Measurements from ENCODE around the gene STAM. TPM values are rescaled to one million over a fixed set of nuclear protein-coding genes. Genes with fewer than 3 reads are reported as not detected.

The STAM gene
- total RNA-seq, 1 donor from 2014 or later, result 35.4 TPM

GRCh38 chr10:17661510-17661909 is 17.6 kb downstream of the STAM start:
- ATAC-seq (no peak), DNase-seq (no peak)
- Histone ChIP-seq H3K4me3 (no peak overlapping the region), H3K27me3 (no peaks in the 10 kb centered on the region), H3K4me1 (peaks cover 27% of the 10 kb centered on the region), H3K36me3 (peaks cover 23% of the 10 kb centered on the region), H3K27ac (no peak overlapping the region), H3K9me3 (no peaks in the 10 kb centered on the region)
- TF ChIP-seq, protein P1, sequence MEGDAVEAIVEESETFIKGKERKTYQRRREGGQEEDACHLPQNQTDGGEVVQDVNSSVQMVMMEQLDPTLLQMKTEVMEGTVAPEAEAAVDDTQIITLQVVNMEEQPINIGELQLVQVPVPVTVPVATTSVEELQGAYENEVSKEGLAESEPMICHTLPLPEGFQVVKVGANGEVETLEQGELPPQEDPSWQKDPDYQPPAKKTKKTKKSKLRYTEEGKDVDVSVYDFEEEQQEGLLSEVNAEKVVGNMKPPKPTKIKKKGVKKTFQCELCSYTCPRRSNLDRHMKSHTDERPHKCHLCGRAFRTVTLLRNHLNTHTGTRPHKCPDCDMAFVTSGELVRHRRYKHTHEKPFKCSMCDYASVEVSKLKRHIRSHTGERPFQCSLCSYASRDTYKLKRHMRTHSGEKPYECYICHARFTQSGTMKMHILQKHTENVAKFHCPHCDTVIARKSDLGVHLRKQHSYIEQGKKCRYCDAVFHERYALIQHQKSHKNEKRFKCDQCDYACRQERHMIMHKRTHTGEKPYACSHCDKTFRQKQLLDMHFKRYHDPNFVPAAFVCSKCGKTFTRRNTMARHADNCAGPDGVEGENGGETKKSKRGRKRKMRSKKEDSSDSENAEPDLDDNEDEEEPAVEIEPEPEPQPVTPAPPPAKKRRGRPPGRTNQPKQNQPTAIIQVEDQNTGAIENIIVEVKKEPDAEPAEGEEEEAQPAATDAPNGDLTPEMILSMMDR (IDR thresholded peaks at IDR 0.05), result no peak
- intact Hi-C loops (cut with DNase I), result no loop called here

DNA sequence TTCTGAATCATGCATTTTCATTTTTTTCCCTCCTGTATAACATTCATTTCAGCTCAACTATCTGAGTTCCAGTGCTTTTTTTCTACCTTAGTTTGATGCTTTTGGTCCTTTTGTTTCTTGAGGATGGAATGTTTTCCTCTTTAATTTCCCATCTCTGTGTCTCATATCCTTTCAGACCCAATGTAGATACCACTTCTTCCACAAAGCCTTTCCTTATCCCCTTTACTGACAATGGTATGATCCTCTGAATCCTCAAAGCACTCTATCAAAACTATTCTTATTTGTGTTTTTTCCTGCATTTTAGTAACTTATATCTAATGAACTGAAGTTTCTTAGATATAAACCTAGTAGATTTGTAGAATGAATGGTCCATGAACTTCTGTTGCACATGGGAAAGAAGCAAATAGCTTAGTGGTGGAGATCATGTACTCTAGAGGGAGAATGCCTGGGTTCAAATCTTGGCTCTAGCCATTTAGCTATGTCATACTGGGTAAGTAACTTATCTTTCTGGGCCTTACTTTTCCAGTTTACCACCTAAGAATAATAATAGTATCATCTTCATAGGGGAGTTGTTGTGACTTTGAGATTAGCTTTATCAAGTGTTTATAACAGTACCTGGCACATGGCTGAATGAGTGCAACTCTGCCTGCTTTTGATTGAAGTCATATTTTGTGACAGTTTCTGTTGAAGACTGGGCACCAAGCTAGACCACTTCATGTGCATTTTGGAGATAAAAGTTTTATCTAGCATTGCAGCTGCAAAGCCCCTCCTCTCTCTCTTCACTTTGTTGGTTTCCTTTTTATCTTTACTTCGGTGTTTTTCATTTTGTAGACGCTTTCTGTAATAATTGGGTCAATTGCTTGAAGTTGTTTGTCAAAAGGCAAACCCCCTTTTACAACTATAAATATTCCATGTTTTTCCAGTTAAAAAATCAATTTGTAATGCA is 18.5 kb downstream of the STAM start:
- Histone ChIP-seq H3K4me1 (peaks cover 26% of the 10 kb centered on the region), H3K9me3 (no peaks in the 10 kb centered on the region), H3K4me3 (no peak overlapping the region), H3K27me3 (no peaks in the 10 kb centered on the region), H3K27ac (no peak overlapping the region), H3K36me3 (peaks cover 23% of the 10 kb centered on the region)
- DNase-seq (no peak), ATAC-seq (no peak)
- TF ChIP-seq, protein P1 (IDR thresholded peaks at IDR 0.05), result no peak
- intact Hi-C loops (cut with DNase I), result no loop called here

GRCh38 chr10:17663450-17663849 is 19.5 kb downstream of the STAM start:
- H3K36me3 ChIP-seq, result peaks cover 23% of the 10 kb centered on the region
- no peaks in the 10 kb centered on the region for H3K9me3 ChIP-seq
- H3K4me3 ChIP-seq, result no peak overlapping the region
- H3K4me1 ChIP-seq, result peaks cover 28% of the 10 kb centered on the region
- DNase-seq (no peak), ATAC-seq (no peak)
- H3K27me3 ChIP-seq, result no peaks in the 10 kb centered on the region
- TF ChIP-seq, protein P1 (IDR thresholded peaks at IDR 0.05), result no peak
- intact Hi-C loops (cut with DNase I), result no loop called here
- H3K27ac ChIP-seq, result no peak overlapping the region

DNA sequence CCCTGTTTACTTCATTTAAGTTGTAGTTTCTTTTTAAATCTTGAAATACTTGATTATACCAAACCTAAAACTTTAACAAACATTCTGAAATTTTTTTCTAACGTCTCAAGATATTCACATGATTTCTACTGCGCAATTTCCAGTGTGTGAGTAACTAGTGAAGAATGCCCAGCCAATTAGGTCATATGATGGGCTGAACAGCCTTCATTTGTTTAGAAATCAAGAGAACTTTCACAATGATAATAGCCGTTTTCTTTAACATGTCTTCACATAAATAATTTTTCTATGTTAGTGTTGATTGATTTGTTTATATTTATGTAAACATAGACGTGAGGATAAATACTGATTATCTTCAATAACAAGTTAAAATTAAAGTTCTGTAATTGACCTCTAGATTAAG is 21.8 kb downstream of the STAM start:
- Histone ChIP-seq H3K4me1 (peaks cover 33% of the 10 kb centered on the region), H3K36me3 (peaks cover 17% of the 10 kb centered on the region), H3K4me3 (peak overlapping the region; percentile 9), H3K27me3 (no peaks in the 10 kb centered on the region), H3K9me3 (no peaks in the 10 kb centered on the region), H3K27ac (peak overlapping the region; percentile 85)
- DNase-seq (no peak), ATAC-seq (peak; percentile 79)
- intact Hi-C loops (cut with DNase I), result no loop called here
- TF ChIP-seq, protein P1 (IDR thresholded peaks at IDR 0.05), result no peak

GRCh38 chr10:17668435-17669184 is 24.7 kb downstream of the STAM start:
- TF ChIP-seq, protein P1 (IDR thresholded peaks at IDR 0.05), result no peak
- intact Hi-C loops (cut with DNase I), result no loop called here

More at GRCh38 chr10:17668435-17669184, 24.7 kb downstream of the STAM start:
- ATAC-seq (no peak), DNase-seq (no peak)
- Histone ChIP-seq H3K36me3 (no peaks in the 10 kb centered on the region), H3K27ac (peak overlapping the region; percentile 38), H3K4me3 (no peak overlapping the region), H3K27me3 (no peaks in the 10 kb centered on the region), H3K4me1 (peaks cover 33% of the 10 kb centered on the region), H3K9me3 (no peaks in the 10 kb centered on the region)

Measured in upper lobe of right lung (tissue), 1 donor.